Mucosa of descending colon (tissue), 3 donors: ENCODE results near the gene AHCYL2. TPM values are rescaled to one million over a fixed set of nuclear protein-coding genes. Genes with fewer than 3 reads are reported as not detected.

Source experiments
- ATAC-seq: fragments of 200-7000 bp; cut with Tn5 transposase; one replicate; pipeline ENCODE4 v1.9.1; 2020; ENCODE audit warnings: mild to moderate bottlenecking, moderate library complexity
- DNase-seq, 3 donors: peaks; one replicate each; pipeline ENCODE4 v3.0.0-alpha.2; 2020
- H3K36me3 ChIP-seq: fragments of 200-600 bp; one replicate; pipeline ENCODE4 v1.8.0; 2021; ENCODE audit warnings: low read depth, mild to moderate bottlenecking
- H3K4me1 ChIP-seq: fragments of 200-600 bp; one replicate; pipeline ENCODE4 v1.8.0; 2021; ENCODE audit warnings: low read depth, mild to moderate bottlenecking
- H3K4me3 ChIP-seq: fragments of 200-600 bp; one replicate; pipeline ENCODE4 v1.8.0; 2021; ENCODE audit warnings: mild to moderate bottlenecking
- H3K9me3 ChIP-seq: fragments of 200-600 bp; one replicate; pipeline ENCODE4 v1.8.0; 2021; ENCODE audit warnings: mild to moderate bottlenecking
- intact Hi-C, 2 donors: fragments of 100-400 bp; cut with DNase I in 1 of 2; cut with micrococcal nuclease in 1 of 2; formaldehyde crosslinking; loops; one replicate each; pipeline versions ENCODE4 v1.11.0 to v1.11.1; 2022; cut with DNase I, micrococcal nuclease
- total RNA-seq, 3 donors: library from RNA; stranded (reverse); fragmentation: NEBNext Ultra II Directional in 2 of 3; extraction: Animal tissue kit (Norgen Biotek cat#: 25700) in 2 of 3; gene quantifications; one replicate each; pipeline versions ENCODE4 v1.2.1 to v1.2.4, GENCODE V29; 2021 to 2023
- TF ChIP-seq, protein P1 (sequence below): fragments of 200-600 bp; IDR thresholded peaks from one replicate; pipeline ENCODE4 v1.8.0; 2022; ENCODE audit warnings: antibody characterized with exemption, mild to moderate bottlenecking
- donor health status: DM: no; HTN: no; CAD: no; lungs with moderate emphysema.
- donor health status: DM: no; HTN: no; CAD: no.
- donor health status: DM: no; HTN: yes; CAD: no.

Gene AHCYL2
- total RNA-seq, 3 donors from 2014 or later: 215 to 717 (median 467) TPM

GRCh38 chr7:129423700-129424410, 199.0 kb downstream of the AHCYL2 start:
- TF ChIP-seq, protein P1, sequence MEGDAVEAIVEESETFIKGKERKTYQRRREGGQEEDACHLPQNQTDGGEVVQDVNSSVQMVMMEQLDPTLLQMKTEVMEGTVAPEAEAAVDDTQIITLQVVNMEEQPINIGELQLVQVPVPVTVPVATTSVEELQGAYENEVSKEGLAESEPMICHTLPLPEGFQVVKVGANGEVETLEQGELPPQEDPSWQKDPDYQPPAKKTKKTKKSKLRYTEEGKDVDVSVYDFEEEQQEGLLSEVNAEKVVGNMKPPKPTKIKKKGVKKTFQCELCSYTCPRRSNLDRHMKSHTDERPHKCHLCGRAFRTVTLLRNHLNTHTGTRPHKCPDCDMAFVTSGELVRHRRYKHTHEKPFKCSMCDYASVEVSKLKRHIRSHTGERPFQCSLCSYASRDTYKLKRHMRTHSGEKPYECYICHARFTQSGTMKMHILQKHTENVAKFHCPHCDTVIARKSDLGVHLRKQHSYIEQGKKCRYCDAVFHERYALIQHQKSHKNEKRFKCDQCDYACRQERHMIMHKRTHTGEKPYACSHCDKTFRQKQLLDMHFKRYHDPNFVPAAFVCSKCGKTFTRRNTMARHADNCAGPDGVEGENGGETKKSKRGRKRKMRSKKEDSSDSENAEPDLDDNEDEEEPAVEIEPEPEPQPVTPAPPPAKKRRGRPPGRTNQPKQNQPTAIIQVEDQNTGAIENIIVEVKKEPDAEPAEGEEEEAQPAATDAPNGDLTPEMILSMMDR: no peak
- no peak for ATAC-seq
- Histone ChIP-seq H3K4me3 (no peak overlapping the region), H3K4me1 (no peaks in the 10 kb centered on the region), H3K9me3 (no peaks in the 10 kb centered on the region), H3K36me3 (no peaks in the 10 kb centered on the region)
- intact Hi-C loops: no loop called here
- no peak for DNase-seq

- Histone ChIP-seq H3K9me3 (no peaks in the 10 kb centered on the region), H3K36me3 (no peaks in the 10 kb centered on the region), H3K4me1 (no peaks in the 10 kb centered on the region), H3K4me3 (no peak overlapping the region)
- ATAC-seq (no peak), DNase-seq (no peak)
- intact Hi-C loops: no loop called here
- TF ChIP-seq, protein P1: no peak
Observed at GRCh38 chr7:129426482-129426881, 201.7 kb downstream of the AHCYL2 start.

GRCh38 chr7:129427526-129428045, 202.8 kb downstream of the AHCYL2 start:
- H3K4me3 ChIP-seq: no peak overlapping the region
- ATAC-seq: no peak
- TF ChIP-seq, protein P1: no peak
- no peaks in the 10 kb centered on the region for H3K4me1 ChIP-seq
- no peak for DNase-seq
- intact Hi-C loops: no loop called here
- no peaks in the 10 kb centered on the region for H3K36me3 ChIP-seq
- H3K9me3 ChIP-seq: no peaks in the 10 kb centered on the region

DNA sequence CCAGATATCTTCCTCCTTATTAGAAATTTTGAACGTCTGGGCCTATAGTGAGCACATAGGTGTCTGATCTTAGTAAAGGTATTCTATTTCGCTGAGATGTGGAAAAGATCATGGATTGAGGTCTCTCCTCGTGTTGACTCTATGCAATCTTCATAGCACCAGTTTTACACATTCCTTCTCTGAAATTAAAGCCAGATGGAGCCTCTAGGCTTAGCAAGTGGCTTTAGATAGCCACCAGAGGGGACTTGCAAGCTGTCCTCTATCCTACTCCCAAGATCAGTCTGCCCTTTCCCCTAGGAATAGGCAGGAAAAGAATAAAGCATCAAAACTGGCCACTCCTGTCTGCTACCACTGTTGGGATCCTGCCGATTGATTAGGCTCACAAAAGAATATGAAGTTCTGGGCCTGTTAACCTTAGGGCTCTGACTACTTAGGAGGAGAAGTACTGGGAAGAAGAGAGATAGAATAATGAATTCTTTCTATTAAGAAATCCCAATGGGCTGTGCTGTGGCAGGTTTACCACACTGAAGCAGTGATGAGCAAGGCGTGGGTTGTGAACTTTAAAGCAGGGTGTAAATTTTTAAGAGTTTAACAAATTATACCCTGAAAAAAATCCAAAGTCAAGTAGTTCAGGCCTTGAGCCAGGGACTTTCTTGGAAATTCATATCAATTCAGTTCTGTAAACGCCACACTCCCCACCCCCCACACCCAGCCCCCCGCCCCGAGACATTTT, 207.2 kb downstream of the AHCYL2 start:
- intact Hi-C loops: no loop called here
- Histone ChIP-seq H3K4me3 (no peak overlapping the region), H3K9me3 (no peaks in the 10 kb centered on the region), H3K36me3 (no peaks in the 10 kb centered on the region), H3K4me1 (peaks cover 11% of the 10 kb centered on the region)
- TF ChIP-seq, protein P1: no peak
- ATAC-seq (no peak), DNase-seq (no peak)

GRCh38 chr7:129433847-129434674, 209.2 kb downstream of the AHCYL2 start, which contains the start of gene STRIP2:
Gene STRIP2 (plus strand): TSS chr7:129434432. CDS start chr7:129434473, 41 bp downstream.
- Histone ChIP-seq H3K4me3 (peak within 1 kb of the TSS; percentile 44), H3K4me1 (peaks cover 11% of the 10 kb centered on the region), H3K36me3 (no peaks in the 10 kb centered on the region), H3K9me3 (no peaks in the 10 kb centered on the region)
- DNase-seq (peak; percentile 91 to 95 (median 91)), ATAC-seq (peak; percentile 96)
- TF ChIP-seq, protein P1: no peak
- intact Hi-C loops: no loop called here
